ENCODE measurements around the gene TMEM222.

The TMEM222 gene

DNA sequence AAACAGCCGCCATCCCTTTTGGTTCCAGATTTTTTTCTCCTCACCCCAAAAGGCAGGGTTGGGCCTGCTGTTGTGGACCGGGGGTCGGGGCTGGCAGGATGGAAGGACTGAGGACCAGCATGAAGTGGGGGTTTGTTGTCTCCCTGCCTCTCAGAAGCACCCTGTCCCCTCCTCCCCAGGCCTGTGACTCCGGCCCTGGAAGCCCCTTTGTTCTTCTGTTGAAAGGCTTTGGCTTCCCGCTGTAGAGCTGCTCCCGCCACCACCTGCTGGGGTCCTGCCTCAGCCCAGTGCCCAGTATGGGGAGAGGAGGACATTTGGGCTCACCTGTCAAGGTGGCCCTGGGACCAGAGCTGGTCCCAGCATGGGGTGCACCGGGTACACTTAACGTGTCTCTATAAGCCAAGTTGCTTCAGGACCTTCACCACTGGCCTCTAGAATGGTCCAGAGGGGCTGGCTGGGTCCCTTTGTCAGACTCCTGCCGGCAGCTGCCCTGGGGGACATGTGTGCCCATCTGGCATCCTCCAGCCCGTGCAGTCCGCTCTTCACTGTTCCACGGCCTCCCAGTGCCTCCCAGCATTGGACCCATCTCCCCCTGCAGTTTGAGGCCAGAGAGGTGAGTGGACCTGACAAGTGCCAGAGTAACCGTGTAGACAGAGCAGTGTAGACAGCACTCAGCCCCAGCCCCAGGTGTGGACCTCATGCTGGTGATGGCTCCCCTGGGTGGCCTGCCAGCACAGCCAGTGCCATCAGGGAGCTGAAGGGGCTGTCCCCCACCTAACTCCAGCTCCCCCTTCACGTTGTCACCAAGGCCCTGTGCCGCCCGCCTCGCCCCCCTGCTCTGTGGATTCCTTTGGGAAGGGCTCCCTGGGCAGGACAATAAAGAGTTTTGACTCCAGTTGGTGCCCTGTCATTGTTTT is 13.8 kb downstream of the TMEM222 start:
- DNase-seq (ENCODE audit: low read depth, low spot score) = no peak
- H3K4me3 ChIP-seq (ENCODE audit: low read length) = no peak overlapping the region

DNA sequence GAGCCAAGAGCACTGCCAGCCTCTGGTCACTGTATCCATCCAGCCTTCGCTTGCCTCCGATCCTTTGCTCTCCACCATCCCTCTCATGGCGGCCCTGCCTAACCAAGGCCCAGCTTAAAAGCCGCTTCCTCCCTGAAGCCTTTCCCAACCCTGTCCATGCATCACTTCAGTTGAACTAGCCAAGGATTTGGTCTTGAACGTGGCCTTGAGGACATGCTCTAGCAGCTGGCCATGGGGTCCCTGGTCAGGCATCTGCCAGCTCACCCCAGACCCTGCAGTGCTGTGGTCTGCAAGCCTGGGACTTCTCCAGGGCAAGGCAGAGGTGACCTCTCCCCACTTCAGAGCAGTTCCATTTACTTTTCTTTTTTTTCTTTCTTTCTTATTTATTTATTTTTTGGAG is 14.8 kb downstream of the TMEM222 start:
- H3K4me3 ChIP-seq (ENCODE audit: low read length) = no peak overlapping the region
- DNase-seq (ENCODE audit: low read depth, low spot score) = no peak

DNA sequence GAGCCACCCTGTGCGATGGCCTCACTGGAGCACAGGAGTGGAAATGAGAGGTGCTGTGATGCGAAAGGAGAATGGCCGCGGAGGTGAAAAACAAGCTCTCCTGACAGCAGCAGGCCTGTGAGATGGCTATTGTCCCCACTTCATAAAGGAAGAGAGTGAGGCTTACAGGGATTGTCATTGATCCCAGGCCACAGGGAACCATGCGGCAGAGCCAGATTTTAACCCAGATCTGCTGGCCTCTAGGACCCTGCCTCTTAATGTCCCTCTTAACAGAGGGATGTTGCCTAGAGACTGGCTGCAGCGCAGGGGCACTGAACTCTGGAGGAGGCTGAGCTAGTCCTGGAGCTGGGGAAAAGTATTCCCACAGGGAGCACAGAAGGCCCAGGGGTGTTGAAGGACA is 16.8 kb downstream of the TMEM222 start:
- no peak for DNase-seq (ENCODE audit: low read depth, low spot score)
- H3K4me3 ChIP-seq (ENCODE audit: low read length) = no peak overlapping the region

- no peak overlapping the region for H3K4me3 ChIP-seq (ENCODE audit: low read length)
- DNase-seq (ENCODE audit: low read depth, low spot score) = no peak
Measured at GRCh38 chr1:27339213-27339612, 17.2 kb downstream of the TMEM222 start.

DNA sequence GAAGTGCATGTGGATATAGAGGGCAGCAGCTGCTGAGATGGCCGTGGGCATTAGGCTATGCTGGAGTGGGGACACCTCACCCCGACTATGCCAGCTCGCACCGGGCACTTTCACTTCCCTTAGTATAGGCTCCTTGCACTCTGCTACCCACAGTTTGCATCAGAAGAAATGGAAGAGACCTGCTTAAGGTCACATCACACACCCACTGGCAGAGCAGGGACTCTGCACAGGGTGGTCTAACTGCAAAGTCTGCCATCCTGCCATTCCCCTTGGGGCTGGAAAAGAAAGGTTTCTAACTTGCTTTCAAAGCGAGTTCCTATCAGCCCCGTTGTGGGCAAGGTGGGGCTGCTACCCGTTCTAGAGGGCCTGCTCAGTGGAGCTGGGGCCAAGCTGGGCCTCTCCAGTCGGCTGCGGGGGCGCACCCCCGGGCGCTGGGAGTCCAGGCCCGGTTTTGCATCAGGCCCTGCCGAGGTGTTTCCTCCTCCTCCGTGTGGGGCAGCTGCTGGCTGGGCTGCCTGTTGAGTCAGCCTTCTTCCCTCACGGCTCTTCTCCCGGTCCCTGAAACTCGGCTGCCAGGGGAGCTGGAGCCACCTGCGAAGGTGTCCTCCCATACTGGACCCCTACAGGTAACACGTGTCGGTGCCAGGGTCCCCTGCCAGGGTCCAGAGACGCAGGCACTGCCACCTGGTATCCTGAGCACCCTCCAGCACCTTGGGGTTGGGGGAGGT is 19.7 kb downstream of the TMEM222 start, which contains the start of gene SYTL1:
TSS of gene SYTL1 (plus strand) at position 498 of the 728 bp plus-strand sequence. CDS start 3,313 bp downstream, outside the sequence.
- peak within 1 kb of the TSS; percentile 85 for H3K4me3 ChIP-seq (ENCODE audit: low read length)
- DNase-seq (ENCODE audit: low read depth, low spot score) = peak; percentile 68

DNA sequence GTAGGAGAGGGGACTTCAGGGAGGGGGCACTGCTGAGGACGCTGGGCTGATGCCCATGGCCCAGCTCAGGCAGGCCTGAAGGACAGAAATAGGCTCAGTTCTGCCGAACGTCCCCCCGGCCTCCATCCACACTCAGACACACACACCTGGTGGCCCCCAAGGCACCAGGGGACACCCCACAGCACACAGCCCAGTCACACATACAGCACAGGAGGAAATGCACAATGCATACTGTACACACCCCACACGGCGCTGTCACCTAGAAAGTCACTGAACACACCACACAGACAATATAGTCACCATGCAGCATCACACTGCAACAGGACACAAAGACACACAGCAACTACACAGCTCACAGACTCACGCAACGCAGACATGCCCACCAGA is 20.4 kb downstream of the TMEM222 start:
- DNase-seq (ENCODE audit: low read depth, low spot score) = peak; percentile 32
- peak overlapping the region; percentile 85 for H3K4me3 ChIP-seq (ENCODE audit: low read length)

DNA sequence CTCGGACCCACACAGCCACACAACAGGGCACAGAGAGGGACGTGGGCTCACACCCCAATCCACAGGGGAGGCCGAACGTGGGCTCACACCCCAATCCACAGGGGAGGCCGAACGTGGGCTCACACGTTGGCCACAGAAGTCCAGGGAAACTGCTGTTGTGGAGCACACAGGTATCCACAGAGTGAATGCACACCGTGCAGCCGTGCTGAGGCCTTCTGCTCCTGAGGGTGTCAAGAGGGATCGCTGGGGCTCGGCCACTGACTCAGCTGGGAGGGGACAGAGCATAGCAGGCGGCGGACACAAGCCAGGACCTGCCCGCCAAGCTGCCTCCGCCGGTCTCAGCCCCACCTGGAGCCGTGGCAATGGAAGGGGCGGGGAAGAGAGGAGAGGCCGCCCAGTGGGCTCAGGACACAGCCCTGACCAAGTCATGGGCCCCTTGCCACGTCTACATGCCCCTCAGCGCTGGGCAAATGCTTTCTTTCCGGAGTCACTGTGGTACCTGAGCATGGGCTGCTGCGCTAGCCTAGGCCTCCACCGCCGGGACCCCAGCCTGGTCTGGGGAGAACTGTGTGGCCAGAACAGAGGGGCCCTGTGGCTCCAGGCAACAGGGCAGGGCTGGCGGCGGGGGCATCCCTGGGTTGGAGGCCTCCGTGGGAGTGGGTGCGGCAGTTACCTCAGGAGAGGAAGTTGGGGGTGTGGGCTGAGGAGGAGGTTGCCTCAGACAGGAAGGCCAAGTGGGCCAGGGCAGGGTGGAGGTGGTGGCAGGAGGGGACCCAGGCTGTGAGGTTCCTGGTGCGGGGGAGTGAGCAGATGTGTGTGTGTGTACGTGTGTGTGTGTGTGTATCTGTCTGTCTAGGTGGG is 21.0 kb downstream of the TMEM222 start:
- DNase-seq (ENCODE audit: low read depth, low spot score) = peak; percentile 80
- H3K4me3 ChIP-seq (ENCODE audit: low read length) = peak overlapping the region; percentile 85

- no peak for DNase-seq (ENCODE audit: low read depth, low spot score)
- peak overlapping the region; percentile 85 for H3K4me3 ChIP-seq (ENCODE audit: low read length)
Measured at GRCh38 chr1:27343639-27344025, 21.7 kb downstream of the TMEM222 start.

DNA sequence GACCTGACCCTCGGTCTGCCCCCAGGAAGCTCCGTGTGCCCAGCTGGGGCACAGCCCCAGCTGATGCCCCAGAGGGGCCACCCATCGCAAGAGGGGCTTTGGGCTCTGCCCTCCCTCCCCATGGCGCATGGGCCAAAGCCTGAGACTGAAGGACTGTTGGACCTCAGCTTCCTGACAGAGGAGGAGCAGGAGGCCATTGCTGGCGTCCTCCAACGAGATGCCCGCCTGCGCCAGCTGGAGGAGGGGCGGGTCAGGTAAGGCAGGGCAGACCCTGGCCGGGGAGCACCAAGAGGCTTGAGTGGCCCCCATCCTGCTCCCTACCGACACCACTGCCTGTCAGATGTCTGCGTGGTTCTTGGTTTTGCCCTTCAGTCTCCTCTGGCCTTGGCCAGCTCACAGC is 23.3 kb downstream of the TMEM222 start:
- no peak for DNase-seq (ENCODE audit: low read depth, low spot score)
- no peak overlapping the region for H3K4me3 ChIP-seq (ENCODE audit: low read length)

- H3K4me3 ChIP-seq (ENCODE audit: low read length) = no peak overlapping the region
- no peak for DNase-seq (ENCODE audit: low read depth, low spot score)
Measured at GRCh38 chr1:27346357-27346756, 24.4 kb downstream of the TMEM222 start.

DNA sequence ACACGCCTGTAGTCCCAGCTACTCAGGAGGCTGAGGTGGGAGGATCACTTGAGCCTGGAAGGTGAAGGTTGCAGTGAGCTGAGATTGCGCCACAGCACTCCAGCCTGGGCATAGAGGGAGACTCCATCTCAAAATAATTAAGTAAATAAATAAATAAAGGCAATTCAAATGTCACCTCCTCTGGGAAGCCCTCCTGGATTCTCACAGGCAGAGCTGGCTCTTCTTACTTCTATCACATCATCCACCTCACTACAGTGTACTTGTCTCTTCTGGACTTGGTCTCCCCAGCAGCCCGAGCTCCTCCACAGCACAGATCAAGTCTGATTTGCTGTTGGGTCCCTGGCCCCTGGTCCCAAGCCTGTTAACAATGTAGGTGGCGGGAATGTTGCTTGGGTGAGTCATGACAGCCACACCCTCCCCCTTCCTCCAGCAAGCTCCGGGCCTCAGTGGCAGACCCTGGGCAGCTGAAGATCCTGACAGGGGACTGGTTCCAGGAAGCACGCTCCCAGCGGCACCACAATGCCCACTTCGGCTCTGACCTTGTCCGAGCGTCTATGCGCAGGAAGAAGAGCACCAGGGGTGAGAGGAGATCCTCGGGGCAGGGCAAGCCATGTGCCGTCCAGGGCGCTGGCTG is 25.1 kb downstream of the TMEM222 start:
- DNase-seq (ENCODE audit: low read depth, low spot score) = no peak
- H3K4me3 ChIP-seq (ENCODE audit: low read length) = no peak overlapping the region

DNA sequence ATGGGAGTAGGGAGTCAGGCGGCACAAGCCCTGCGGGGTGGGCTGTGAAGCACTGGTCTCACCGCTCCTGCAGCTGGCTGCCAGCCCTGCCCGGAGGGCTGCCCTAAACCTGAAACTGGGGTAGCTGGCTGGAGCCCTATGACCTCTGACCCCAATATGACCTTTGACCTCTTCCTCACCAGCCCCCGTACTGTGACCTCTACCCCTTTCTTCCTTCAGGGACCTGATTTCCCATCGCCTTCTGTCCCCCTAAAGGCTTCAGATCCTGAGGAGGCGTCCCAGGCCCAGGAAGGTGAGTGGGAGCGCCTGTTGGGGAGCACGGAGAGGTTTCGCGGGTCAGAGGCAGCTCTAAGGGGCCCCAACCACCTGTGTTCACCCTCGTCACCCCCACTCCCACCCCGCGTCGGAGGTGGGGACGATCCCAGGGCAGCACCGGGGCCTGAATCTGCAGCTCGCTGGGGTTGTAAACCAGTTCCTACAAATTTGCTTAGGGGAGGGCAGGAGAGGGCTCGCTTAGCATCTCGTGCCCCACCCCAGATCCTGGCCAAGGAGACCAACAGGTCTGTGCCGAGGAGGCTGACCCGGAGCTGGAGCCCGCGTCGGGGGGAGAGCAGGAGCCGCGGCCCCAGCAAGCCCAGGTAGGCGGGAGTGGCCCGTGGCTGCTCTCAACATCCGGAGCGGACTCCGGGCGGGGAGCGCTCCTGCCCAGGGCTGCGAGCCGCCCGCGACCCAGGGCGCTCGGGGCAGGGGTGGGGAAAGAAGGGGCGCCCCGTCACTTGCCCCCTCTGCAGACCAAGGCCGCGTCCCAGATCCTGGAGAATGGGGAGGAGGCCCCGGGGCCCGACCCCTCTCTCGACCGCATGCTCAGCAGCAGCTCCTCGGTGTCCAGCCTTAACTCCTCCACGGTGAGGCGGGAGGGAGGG is 27.2 kb downstream of the TMEM222 start:
- no peak for DNase-seq (ENCODE audit: low read depth, low spot score)
- H3K4me3 ChIP-seq (ENCODE audit: low read length) = no peak overlapping the region

DNA sequence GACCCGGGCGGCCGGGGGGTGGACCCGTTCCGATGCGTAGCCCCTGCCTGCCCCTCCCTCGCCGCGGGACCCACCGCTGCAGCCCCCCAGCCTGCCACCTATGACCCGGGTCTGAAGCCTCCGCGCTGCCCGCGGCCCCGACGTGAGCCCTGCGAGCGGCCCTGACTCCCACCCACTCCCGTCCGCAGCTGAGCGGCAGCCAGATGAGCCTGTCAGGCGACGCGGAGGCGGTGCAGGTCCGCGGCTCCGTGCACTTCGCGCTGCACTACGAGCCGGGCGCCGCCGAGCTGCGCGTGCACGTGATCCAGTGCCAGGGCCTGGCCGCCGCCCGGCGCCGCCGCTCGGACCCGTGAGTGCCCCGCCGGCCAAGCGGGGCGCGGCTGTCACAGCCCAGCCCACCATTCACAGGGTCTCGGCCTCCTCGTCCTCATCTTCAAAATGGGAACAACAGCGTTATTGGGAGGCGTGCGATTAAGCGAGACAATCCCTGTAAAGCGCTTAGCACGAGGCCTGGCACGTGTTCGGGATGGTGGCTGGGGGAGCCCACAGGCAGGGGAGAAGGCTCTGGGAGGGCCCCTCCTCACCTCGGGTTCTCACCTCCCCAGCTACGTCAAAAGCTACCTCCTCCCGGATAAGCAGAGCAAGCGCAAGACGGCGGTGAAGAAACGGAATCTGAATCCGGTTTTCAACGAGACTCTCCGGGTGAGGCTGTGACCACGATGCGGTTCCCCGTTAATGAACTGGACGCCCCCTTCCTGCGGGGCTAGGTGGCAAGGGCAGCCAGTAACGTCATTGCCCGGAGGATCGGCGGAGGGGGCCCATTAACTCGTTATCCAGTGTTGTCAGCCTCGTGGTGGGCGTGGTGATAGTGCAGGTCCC is 28.1 kb downstream of the TMEM222 start:
- no peak overlapping the region for H3K4me3 ChIP-seq (ENCODE audit: low read length)
- DNase-seq (ENCODE audit: low read depth, low spot score) = no peak

DNA sequence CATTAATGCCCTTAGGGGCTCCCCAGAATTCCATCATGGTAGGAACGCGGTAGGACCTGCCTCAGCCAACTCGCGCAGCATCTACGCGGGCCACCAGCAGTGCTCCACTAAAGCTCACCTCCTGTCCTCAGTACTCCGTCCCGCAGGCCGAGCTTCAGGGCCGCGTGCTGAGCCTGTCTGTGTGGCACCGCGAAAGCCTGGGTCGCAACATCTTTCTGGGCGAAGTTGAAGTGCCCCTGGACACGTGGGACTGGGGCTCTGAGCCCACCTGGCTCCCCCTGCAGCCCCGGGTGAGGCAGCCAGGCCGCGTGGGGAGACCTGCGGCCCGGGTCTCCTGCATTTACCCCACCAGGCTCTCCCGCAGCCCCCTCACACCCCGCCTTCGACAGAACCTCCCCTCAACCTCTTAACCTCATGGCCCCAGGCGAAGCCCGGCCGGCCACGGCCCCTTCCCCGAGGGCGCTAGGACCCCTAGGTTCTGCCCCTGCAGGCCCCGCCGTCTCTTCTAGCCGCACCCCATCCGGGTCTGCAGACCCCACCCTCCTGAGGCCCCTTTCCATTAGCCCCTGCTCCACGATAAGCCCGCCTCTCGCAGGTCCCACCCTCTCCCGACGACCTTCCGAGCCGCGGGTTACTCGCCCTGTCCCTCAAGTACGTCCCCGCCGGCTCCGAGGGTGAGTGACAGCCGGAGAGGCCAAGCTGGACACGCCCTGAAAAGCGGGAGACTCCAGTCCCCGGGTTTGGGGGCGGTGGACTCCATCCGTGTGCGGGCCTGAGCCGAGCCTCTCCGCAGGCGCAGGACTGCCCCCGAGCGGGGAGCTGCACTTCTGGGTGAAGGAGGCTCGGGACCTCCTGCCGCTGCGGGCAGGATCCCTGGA is 28.9 kb downstream of the TMEM222 start:
- no peak overlapping the region for H3K4me3 ChIP-seq (ENCODE audit: low read length)
- DNase-seq (ENCODE audit: low read depth, low spot score) = no peak

GRCh38 chr1:27351541-27352107 is 29.7 kb downstream of the TMEM222 start:
- no peak overlapping the region for H3K4me3 ChIP-seq (ENCODE audit: low read length)
- DNase-seq (ENCODE audit: low read depth, low spot score) = no peak

DNA sequence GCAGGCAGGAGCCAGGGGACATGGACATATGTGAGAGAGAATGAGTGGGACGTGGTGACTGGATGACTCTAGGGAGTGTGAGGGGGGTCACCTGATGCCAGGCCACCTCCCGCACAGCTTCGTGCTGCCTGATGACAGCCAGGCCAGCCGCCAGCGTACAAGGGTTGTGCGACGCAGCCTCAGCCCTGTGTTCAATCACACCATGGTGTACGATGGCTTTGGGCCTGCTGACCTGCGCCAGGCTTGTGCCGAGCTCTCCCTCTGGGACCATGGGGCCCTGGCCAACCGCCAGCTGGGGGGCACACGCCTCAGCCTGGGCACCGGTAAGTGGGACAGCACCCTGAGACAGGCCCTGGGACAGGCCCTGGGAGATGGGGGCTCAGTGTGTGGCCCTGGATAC is 31.2 kb downstream of the TMEM222 start:
- H3K4me3 ChIP-seq (ENCODE audit: low read length) = no peak overlapping the region
- no peak for DNase-seq (ENCODE audit: low read depth, low spot score)
